ENCODE measurements around the gene TPST1.

- no peak for TF ChIP-seq GATA2 (IDR thresholded peaks at IDR 0.05; ENCODE audit: low read depth, low read length)
- no peak for TF ChIP-seq GATA3 (IDR thresholded peaks at IDR 0.05; ENCODE audit: low read depth, low read length)
Measured at GRCh38 chr7:66330961-66331360, 125.8 kb downstream of the TPST1 start.
